PFSK-1 (cell line): Measurements from ENCODE around the gene KCNIP4.

ENCODE experiments used
- FOXP2 ChIP-seq: optimal IDR thresholded peaks from 2 replicates; pipeline ENCODE3; 2011; ENCODE audit warnings: borderline replicate concordance, control low read depth, inconsistent platforms; ENCODE audit not compliant: insufficient read depth; ENCODE audit errors: extremely low read length, extremely low read depth
- POLR2AphosphoS5 ChIP-seq: IDR thresholded peaks from 2 replicates; pipeline ENCODE4 v1.6.1; 2012; ENCODE audit warnings: low read depth, mild to moderate bottlenecking, control low read depth, low read length, moderate library complexity
- REST ChIP-seq, 2 experiments: IDR thresholded peaks; 2 replicates each; pipeline versions ENCODE4 v1.6.1 to v1.8.0; 2011 to 2012; ENCODE audit warnings: low read depth in 2 of 2, low read length in 2 of 2, control low read depth in 1 of 2, inconsistent platforms in 1 of 2, mild to moderate bottlenecking in 1 of 2, moderate library complexity in 1 of 2; ENCODE audit not compliant: insufficient read depth in 1 of 2
- SIN3A ChIP-seq: IDR thresholded peaks from 2 replicates; pipeline ENCODE4 v1.6.1; 2012; ENCODE audit warnings: mild to moderate bottlenecking, low read length, moderate library complexity, borderline replicate concordance; ENCODE audit not compliant: insufficient read depth
- TAF1 ChIP-seq: IDR thresholded peaks from 2 replicates; pipeline ENCODE4 v1.6.1; 2012; ENCODE audit warnings: low read length, control low read depth, borderline replicate concordance; ENCODE audit not compliant: insufficient read depth

The KCNIP4 gene

GRCh38 chr4:20825505-20825904 lies 1123.1 kb downstream of the KCNIP4 start:
- no peak for TF ChIP-seq POLR2AphosphoS5
- TF ChIP-seq TAF1, result no peak
- no peak for TF ChIP-seq SIN3A
- TF ChIP-seq FOXP2, result no peak
- no peak for TF ChIP-seq REST (IDR thresholded peaks at IDR 0.05; ENCODE audit: insufficient read depth in 1 of 2, low read depth in 2 of 2, low read length in 2 of 2)

- TF ChIP-seq TAF1 (no peak), REST (IDR thresholded peaks at IDR 0.05; ENCODE audit: insufficient read depth in 1 of 2, low read depth in 2 of 2, low read length in 2 of 2) (no peak), POLR2AphosphoS5 (no peak), FOXP2 (no peak), SIN3A (no peak)
Observed at GRCh38 chr4:20816287-20816686, 1132.3 kb downstream of the KCNIP4 start.

GRCh38 chr4:20813700-20814099 lies 1134.9 kb downstream of the KCNIP4 start:
- TF ChIP-seq TAF1 (no peak), SIN3A (no peak), REST (IDR thresholded peaks at IDR 0.05; ENCODE audit: insufficient read depth in 1 of 2, low read depth in 2 of 2, low read length in 2 of 2) (no peak), POLR2AphosphoS5 (no peak), FOXP2 (no peak)

GRCh38 chr4:20809812-20810211 lies 1138.8 kb downstream of the KCNIP4 start:
- no peak for TF ChIP-seq REST (IDR thresholded peaks at IDR 0.05; ENCODE audit: insufficient read depth in 1 of 2, low read depth in 2 of 2, low read length in 2 of 2)
- TF ChIP-seq FOXP2, result no peak
- TF ChIP-seq SIN3A, result no peak
- no peak for TF ChIP-seq TAF1
- no peak for TF ChIP-seq POLR2AphosphoS5

- TF ChIP-seq SIN3A (no peak), REST (IDR thresholded peaks at IDR 0.05; ENCODE audit: insufficient read depth in 1 of 2, low read depth in 2 of 2, low read length in 2 of 2) (no peak), POLR2AphosphoS5 (no peak), FOXP2 (no peak), TAF1 (no peak)
Observed at GRCh38 chr4:20805716-20806115, 1142.9 kb downstream of the KCNIP4 start.
